SK-N-MC (cell line): ENCODE measurements around the gene BTBD6.

Experiments used
- DNase-seq: peaks from one replicate; pipeline ENCODE4 v3.0.0-alpha.2; 2011; ENCODE audit warnings: low read depth, low spot score
- H3K27ac ChIP-seq: fragments of 200-600 bp; sonication (generic); 2 replicates; pipeline ENCODE4 v1.5.1; 2016; ENCODE audit warnings: mixed run types
- H3K36me3 ChIP-seq: fragments of 200-600 bp; sonication (generic); 2 replicates; pipeline ENCODE4 v1.6.1; 2017; ENCODE audit warnings: antibody characterized with exemption, low read length, mixed read lengths; ENCODE audit not compliant: insufficient read depth
- H3K4me3 ChIP-seq: fragments of 200-600 bp; sonication (generic); 2 replicates; pipeline ENCODE4 v1.5.1; 2016
- H3K9ac ChIP-seq: fragments of 200-600 bp; sonication (generic); 2 replicates; pipeline ENCODE4 v1.8.0; 2017; ENCODE audit warnings: mixed run types, mixed read lengths; ENCODE audit not compliant: insufficient read length
- H3K9me3 ChIP-seq: fragments of 200-600 bp; sonication (generic); 2 replicates; pipeline ENCODE4 v1.6.1; 2017; ENCODE audit warnings: low read depth, mild to moderate bottlenecking, antibody characterized with exemption, low read length, moderate library complexity, mixed read lengths
- EZH2 ChIP-seq: fragments of 200-600 bp; sonication (generic); IDR thresholded peaks from one replicate; pipeline ENCODE4 v1.6.1; 2017; ENCODE audit warnings: antibody characterized with exemption
- FOXP2 ChIP-seq: optimal IDR thresholded peaks from 2 replicates; pipeline ENCODE3; 2011; ENCODE audit warnings: mild to moderate bottlenecking, moderate library complexity; ENCODE audit not compliant: insufficient read depth; ENCODE audit errors: extremely low read length, control extremely low read depth
- POLR2AphosphoS5 ChIP-seq: IDR thresholded peaks from 2 replicates; pipeline ENCODE4 v1.6.1; 2012; ENCODE audit warnings: mild to moderate bottlenecking, low read depth, low read length, borderline replicate concordance

BTBD6 gene

GRCh38 chr14:105240811-105241576 is 7.3 kb upstream of the BTBD6 start:
- Histone ChIP-seq H3K4me3 (no peak overlapping the region), H3K9ac (no peak overlapping the region), H3K27ac (no peak overlapping the region), H3K36me3 (peaks cover 10% of the 10 kb centered on the region; the same call in 1 of the 2 replicates), H3K9me3 (no peaks in the 10 kb centered on the region)
- no peak for DNase-seq
- TF ChIP-seq POLR2AphosphoS5 (no peak), EZH2 (no peak), FOXP2 (no peak)

GRCh38 chr14:105241641-105242040 is 6.7 kb upstream of the BTBD6 start:
- Histone ChIP-seq H3K9me3 (no peaks in the 10 kb centered on the region), H3K36me3 (peaks cover 10% of the 10 kb centered on the region; the same call in 1 of the 2 replicates), H3K9ac (no peak overlapping the region), H3K27ac (no peak overlapping the region), H3K4me3 (no peak overlapping the region)
- TF ChIP-seq FOXP2 (no peak), EZH2 (no peak), POLR2AphosphoS5 (no peak)
- DNase-seq = no peak

GRCh38 chr14:105244334-105244733 is 4.0 kb upstream of the BTBD6 start:
- H3K36me3 ChIP-seq = peaks cover 10% of the 10 kb centered on the region; the same call in 1 of the 2 replicates
- no peaks in the 10 kb centered on the region for H3K9me3 ChIP-seq
- no peak overlapping the region for H3K9ac ChIP-seq

GRCh38 chr14:105247026-105247425 is 1.3 kb upstream of the BTBD6 start:
- H3K27ac ChIP-seq = no peak overlapping the region
- TF ChIP-seq POLR2AphosphoS5 (no peak), FOXP2 (no peak), EZH2 (no peak)
- H3K4me3 ChIP-seq = no peak overlapping the region
- H3K9ac ChIP-seq = no peak overlapping the region
- no peak for DNase-seq
- no peaks in the 10 kb centered on the region for H3K9me3 ChIP-seq
- peaks cover 19% of the 10 kb centered on the region for H3K36me3 ChIP-seq

More at GRCh38 chr14:105244334-105244733, 4.0 kb upstream of the BTBD6 start:
- no peak for TF ChIP-seq FOXP2
- TF ChIP-seq POLR2AphosphoS5 = no peak
- no peak for TF ChIP-seq EZH2
- Histone ChIP-seq H3K4me3 (no peak overlapping the region), H3K27ac (no peak overlapping the region)
- no peak for DNase-seq

- DNase-seq = no peak
- Histone ChIP-seq H3K9ac (peak overlapping the region; percentile 58), H3K9me3 (no peaks in the 10 kb centered on the region), H3K27ac (no peak overlapping the region), H3K4me3 (peak overlapping the region; percentile 88), H3K36me3 (peaks cover 17% of the 10 kb centered on the region)
- TF ChIP-seq FOXP2 (no peak), EZH2 (no peak), POLR2AphosphoS5 (no peak)
Observed at GRCh38 chr14:105247715-105248367, 492 bp upstream of the BTBD6 start.

- DNase-seq = no peak
- Histone ChIP-seq H3K9me3 (no peaks in the 10 kb centered on the region), H3K27ac (no peak overlapping the region), H3K36me3 (peaks cover 17% of the 10 kb centered on the region), H3K4me3 (peak overlapping the region; percentile 86), H3K9ac (peak overlapping the region; percentile 77)
- TF ChIP-seq POLR2AphosphoS5 (no peak), EZH2 (no peak), FOXP2 (no peak)
Observed at GRCh38 chr14:105249182-105250007, 1.1 kb downstream of the BTBD6 start.

GRCh38 chr14:105250008-105250366 is 1.7 kb downstream of the BTBD6 start:
- Histone ChIP-seq H3K9me3 (no peaks in the 10 kb centered on the region), H3K4me3 (no peak overlapping the region), H3K36me3 (peaks cover 17% of the 10 kb centered on the region), H3K9ac (no peak overlapping the region), H3K27ac (no peak overlapping the region)
- no peak for DNase-seq
- TF ChIP-seq FOXP2 (no peak), POLR2AphosphoS5 (no peak), EZH2 (no peak)

GRCh38 chr14:105250986-105251385 is 2.7 kb downstream of the BTBD6 start:
- Histone ChIP-seq H3K36me3 (peaks cover 17% of the 10 kb centered on the region), H3K27ac (no peak overlapping the region), H3K9ac (no peak overlapping the region), H3K4me3 (no peak overlapping the region), H3K9me3 (no peaks in the 10 kb centered on the region)
- no peak for DNase-seq
- TF ChIP-seq EZH2 = no peak
- TF ChIP-seq FOXP2 = no peak
- no peak for TF ChIP-seq POLR2AphosphoS5
